HG02885 (cell line): Measurements from ENCODE around the gene PRMT7.

Experiments
- ATAC-seq: cut with Tn5 transposase; IDR thresholded peaks from one replicate; pipeline ENCODE4 v1.9.1; 2021; ENCODE audit warnings: mild to moderate bottlenecking; ENCODE audit not compliant: unreplicated experiment, poor library complexity

The PRMT7 gene

DNA sequence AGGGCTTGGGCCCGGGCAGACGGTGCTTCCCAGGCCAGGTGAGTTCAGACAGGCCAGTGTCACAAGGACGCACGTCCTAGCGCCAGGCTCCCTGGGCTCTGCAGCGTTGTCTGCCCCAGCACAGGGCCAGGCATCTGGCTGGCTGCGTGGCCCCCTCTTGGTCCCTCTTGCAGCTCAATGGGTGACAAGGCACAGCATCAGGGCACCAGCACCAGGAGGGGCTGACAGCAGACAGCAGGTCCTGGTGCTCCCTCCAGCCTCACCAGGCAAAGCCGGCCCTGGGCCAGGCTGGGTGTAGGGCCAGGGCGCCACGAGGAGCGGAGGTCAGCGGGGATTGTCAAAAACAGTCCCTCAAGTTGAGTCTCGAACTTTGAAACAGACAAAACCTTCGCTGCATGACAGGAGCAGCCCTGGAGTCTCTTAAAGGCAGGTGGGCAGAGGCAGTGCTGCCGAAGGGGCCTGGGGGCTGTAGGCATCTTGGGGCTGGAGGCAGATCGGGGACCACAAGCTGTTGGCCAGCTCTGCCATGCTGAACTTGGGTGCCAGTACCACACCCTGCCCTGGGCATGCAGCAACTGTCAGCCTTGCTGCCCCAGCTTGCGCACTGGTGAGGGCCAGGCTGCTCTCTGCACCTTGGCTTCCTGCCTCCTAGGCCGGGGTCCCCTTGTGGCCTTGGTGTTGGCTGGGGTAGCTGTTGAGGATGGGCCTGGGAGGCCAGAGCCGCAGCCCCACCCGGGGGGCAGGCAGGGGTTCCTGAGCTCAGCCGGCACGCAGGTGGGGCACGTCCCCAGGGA is 48.8 kb downstream of the PRMT7 start:
- ATAC-seq, result no peak

GRCh38 chr16:68360547-68360946 is 49.7 kb downstream of the PRMT7 start:
- no peak for ATAC-seq

GRCh38 chr16:68360956-68361355 is 50.1 kb downstream of the PRMT7 start:
- ATAC-seq, result no peak

GRCh38 chr16:68361485-68361884 is 50.7 kb downstream of the PRMT7 start:
- ATAC-seq, result no peak

GRCh38 chr16:68362262-68362913 is 51.6 kb downstream of the PRMT7 start:
- no peak for ATAC-seq

- ATAC-seq, result no peak
Observed at GRCh38 chr16:68362947-68363657, 52.3 kb downstream of the PRMT7 start.

- no peak for ATAC-seq
Observed at GRCh38 chr16:68363658-68364521, 53.1 kb downstream of the PRMT7 start.

- ATAC-seq, result no peak
Observed at GRCh38 chr16:68364561-68364998, 53.8 kb downstream of the PRMT7 start.

GRCh38 chr16:68365167-68365817 is 54.5 kb downstream of the PRMT7 start:
- no peak for ATAC-seq

DNA sequence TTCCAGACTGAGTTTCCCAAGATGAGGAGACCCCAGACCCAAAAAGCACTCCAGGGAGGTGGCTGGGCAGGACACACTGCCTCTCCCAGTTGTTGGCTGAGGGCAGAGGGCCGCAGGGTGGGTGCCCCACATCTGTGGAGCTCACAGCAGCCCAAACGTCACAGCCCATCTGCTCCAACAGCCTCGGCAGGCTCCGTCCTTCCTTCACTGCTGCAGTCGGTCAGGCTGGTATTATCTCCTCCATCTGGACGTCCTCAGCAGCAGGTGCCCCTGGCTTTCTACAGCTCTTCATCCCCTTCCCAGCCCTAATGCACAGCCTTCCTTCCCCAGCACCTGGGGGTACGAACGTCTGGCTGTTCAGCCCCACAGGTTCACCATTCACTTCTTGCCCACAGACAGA is 55.2 kb downstream of the PRMT7 start:
- no peak for ATAC-seq

GRCh38 chr16:68367030-68367429 is 56.2 kb downstream of the PRMT7 start:
- ATAC-seq, result no peak

- ATAC-seq, result no peak
Observed at GRCh38 chr16:68367440-68367839, 56.6 kb downstream of the PRMT7 start.

DNA sequence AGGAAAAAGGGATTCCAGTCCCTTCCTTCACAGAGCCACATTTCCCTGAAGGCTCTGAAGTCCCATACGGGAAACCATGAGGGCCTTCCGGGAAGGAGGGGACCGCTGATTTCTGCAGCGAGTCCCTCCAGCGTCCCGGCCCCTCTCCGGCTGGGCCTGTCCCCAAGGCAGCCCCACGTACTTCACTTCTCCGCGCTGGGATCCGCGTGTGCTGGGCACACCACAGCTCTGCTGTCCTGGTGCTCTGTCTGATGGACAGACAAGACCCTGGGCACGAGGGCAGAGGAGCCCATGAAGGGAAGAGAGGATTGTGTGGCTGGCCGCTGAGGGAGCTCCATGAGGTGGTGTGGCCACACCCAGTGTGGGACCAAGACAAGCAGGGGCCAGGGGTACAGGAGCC is 57.1 kb downstream of the PRMT7 start:
- ATAC-seq, result no peak

DNA sequence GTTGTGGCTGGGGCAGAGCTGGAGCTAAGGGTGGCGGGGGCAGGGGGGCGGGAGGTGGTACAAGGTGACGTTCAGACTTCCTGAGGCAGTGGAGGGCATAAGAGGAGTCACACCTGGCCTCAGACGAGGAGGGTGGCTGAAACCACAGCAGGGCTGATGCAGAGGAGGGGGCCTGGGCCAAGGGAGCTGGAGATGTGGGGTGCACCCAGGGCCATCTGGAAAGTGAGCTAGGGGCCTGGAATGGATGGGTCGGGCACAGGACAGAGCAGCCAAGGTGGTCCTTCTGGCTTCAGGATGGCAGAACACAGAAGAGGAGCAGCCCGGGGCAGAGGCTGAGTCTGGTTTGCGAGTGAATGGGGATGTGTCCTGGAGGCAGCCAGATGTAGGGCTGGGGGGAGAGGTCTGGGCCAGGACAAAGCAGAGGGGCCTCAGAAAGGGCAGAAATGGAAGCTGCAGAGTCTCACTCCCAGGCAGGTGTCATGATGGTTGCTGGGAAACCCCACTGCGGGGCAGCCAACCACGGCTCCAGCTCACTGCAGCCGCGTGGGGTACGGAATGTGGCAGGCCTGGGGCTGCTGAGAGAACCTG is 57.6 kb downstream of the PRMT7 start:
- ATAC-seq, result peak; percentile 54

DNA sequence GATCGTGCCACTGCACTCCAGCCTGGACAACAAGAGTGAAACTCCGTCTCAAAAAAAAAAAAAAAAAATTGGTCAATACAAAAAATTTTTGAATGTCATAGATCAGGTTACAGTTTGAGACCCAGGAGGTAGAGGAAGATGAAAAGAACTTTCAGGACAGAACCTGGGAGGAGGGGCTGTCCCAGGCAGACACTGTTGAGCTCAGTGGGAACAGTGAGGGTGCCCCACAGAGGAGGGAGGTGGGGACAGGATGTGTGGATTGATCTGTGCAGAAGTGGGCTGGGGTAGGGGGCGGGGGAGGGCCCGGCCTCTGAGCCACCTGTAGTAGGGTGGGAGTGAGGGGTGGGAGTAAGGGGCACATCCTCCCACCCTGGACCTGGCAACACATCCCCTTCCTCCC is 58.3 kb downstream of the PRMT7 start:
- no peak for ATAC-seq

- no peak for ATAC-seq
Observed at GRCh38 chr16:68369697-68370580, 59.1 kb downstream of the PRMT7 start.

GRCh38 chr16:68370581-68371275 is 59.9 kb downstream of the PRMT7 start:
- ATAC-seq, result no peak

DNA sequence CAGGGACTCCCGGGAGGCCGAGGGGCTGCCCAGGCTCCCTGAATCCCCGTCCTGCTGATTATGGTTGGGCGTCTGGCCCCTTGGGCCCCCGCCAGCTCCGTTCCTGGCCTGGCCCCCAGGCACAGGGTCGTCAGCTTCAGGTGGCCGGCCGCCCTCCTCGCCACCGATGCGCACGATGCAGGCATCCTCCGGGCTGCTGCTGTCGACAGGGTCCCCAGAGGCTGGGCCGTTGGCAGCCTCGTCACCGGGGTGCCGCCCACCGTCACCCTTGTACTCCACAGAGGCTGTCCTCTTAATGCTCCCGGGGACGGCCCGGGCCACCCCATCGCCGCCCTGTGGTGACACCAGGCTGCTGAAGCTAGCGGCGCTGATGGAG is 60.4 kb downstream of the PRMT7 start:
- no peak for ATAC-seq
